DMS53 treated with DMSO at 0.1 percent for 48 hours (cell line): ENCODE measurements around the gene RELCH.
A peak's percentile ranks its signal among the peaks of the same experiment; 100 is the strongest.

Experiments
- DNase-seq: peaks from one replicate; lab custom pipeline; 2025; ENCODE audit not compliant: unreplicated experiment; lab: John Stamatoyannopoulos, UW

The RELCH gene

GRCh38 chr18:62187543-62188510 is 772 bp downstream of the RELCH start:
- DNase-seq, result peak; percentile 85

- no peak for DNase-seq
Measured at GRCh38 chr18:62189208-62189607, 2.2 kb downstream of the RELCH start.

DNA sequence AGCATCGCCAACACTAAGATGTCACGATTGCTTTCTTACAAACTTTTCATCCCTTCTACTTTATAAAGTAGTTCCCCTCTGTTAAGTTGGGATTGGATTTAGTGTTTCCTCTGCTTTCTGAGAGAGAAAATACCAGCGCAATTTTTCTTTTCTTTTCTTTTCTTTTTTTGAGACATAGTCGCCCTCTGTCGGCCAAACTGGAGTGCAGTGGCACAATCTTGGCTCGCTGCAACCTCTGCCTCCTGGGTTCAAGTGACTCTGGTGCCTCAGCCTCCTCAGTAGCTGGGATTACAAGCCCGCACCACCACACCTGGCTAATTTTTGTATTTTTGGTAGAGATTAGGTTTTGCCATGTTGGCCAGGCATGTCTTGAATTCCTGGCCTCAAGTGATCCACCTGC is 9.0 kb downstream of the RELCH start:
- no peak for DNase-seq

DNA sequence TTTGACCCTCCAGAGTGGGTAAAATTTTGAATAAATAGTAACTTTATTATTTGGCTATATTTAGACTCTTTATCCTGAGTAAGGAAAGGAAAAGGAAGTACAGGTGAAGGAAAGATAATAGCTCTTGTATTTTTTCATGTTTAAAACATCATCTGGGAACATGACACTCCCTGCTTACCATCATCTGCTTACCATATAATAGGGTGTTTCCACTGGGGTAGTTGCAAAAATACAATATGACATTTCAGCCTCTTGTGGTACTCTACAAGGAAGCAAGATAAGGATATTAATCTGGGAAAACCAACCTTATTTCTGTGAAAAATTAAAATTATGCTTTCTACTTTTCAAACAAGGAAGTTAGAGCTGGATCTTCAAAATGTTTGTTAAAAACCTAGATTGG is 9.9 kb downstream of the RELCH start:
- no peak for DNase-seq

DNA sequence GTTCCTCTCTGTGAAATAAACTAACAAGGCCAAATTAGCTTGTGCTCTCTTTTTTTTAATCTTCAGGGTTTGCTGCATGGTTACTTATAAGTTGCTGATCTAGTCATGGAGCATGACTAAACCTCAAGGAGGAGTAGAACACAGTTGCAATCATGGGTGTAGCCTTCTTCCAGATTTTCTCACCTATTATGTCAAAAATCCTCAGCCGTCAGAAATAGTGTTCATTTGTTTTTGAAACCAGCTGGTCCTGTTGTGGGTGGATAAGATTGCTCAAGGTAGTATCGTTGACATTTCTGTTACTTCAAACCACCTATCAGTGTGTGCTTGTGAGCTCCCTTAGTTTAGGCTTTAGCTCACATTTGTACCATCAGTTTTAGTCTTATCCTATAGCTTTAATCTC is 11.2 kb downstream of the RELCH start:
- no peak for DNase-seq

DNA sequence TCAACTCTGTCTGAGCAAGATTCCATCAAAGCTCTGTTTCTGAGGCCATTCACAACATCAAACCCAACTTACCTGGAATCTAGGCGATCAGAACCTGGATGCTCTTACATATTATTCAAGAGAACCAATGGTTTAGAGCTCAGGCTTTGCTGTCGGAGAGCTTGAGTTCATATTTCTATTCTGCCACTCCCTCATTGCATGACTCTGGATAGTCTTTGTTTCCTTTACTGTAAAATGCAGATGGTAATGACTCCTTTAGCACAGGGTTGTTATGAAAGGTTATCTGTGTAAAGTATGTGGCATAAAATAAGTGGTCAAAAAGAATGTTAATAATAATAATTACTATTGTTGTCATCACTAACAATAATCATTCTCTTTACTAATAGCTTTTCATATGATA is 12.6 kb downstream of the RELCH start:
- no peak for DNase-seq

GRCh38 chr18:62200121-62200914 is 13.3 kb downstream of the RELCH start:
- DNase-seq, result no peak

DNA sequence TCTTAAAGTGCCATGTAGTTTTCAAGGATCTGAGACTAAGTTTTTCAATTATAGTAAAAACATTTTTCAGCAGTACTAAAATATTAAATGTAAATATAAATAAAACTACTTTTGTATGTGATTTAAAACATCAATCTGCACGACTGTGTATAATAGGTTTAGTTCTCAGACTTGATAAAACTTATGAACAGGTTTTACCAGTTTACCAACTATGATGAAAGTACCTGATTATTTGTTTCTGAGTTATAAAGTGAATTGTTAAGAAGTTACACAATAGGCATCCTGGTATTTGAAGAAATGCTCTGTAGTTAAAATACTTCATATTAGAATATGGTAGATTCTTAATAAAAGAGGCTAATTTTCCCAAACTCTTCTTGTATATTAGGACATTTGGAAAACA is 14.8 kb downstream of the RELCH start:
- peak; percentile 40 for DNase-seq

GRCh38 chr18:62205824-62206223 is 18.8 kb downstream of the RELCH start:
- no peak for DNase-seq

DNA sequence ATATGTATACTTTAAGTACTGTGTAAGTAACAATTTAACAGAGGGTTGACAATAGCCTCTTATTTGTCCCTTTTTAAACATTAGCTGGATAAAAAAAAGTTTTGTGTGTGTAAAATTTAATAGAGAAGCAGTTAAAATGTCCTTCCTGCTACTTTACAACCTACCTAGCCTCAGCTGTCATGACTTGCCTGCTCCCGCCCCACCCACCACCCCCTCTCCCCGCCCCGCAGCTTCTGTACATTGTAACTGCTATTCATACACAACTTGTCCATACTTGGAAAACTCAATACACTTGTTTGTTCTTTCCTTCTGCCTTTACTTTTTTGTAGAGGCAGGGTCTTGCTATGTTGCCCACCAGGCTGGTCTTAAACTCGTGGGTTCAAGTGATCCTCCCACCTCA is 19.5 kb downstream of the RELCH start:
- no peak for DNase-seq

DNA sequence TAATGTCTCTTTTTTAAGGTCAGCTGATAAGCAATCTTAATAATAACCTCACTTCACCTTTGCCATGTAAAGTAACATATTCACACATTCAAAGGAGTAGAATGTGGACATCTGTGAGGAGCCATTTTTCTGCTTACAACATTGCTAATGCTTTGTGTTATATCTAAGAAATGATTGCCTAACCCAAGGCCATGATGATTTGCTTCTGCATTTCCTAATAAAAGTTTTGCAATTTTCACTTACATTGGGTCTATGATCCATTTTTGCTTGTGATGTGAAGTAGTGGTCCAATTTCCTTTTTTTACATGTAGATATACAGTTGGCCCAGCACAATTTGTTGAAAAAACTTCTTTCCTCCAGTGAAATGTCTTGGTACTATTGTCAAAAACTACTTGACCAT is 22.0 kb downstream of the RELCH start:
- no peak for DNase-seq

GRCh38 chr18:62210138-62210537 is 23.1 kb downstream of the RELCH start:
- no peak for DNase-seq

DNA sequence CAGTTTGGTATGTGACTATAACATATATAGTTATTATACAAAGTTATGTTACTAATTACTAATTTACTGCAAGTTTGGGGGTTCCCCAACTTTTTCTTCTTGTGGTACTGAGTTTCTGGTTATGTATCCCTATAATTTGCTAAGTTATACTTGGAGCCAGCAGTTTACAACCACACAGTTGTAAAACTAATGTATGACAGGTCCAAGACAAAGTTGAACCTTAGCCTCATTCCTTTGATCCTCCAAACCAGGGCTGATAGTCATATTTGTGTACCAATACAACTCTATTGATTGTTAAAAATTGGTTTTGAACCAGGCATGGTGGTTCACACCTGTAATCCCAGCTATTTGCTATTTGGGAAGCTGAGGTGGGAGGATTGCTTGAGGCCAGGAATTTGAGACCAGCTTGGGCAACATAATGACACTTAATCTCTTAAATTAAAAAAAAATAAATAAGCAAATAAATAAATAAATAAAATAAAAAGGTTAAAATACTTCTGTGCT is 24.3 kb downstream of the RELCH start:
- no peak for DNase-seq

DNA sequence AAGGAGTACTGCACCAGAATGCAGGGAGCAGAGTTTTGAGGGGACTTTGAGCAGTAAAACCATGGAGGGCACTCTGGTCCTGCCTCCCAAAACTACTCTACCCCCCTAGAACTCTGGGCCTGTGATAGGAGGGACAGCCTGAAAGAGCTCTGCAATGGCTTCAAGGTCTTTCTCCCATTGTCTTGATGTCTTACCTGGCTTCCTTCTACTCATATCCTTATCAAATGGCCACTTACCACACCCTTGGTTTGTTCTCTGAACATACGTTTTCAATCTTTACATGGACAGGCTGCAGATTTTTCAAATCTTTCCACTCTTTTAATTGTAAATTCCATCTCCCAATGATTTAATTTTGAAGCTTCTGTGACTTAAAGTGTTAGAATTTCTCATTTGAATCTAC is 27.7 kb downstream of the RELCH start:
- DNase-seq, result no peak

DNA sequence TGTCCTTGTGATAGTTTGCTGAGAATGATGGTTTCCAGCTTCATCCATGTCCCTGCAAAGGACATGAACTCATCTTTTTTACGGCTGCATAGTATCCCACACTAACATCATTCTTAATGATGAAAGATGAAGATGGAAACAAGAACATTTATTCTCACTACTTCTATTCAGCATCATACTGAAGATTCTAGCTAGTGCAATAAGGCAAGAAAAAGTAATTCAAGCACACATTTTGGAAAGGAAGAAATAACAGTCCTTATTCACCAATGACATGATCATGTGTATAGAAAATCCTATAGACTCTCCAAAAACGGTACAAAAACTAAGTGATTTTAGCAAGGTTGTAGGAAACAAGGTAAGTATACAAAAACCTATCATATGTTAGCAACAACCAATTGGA is 37.2 kb downstream of the RELCH start:
- DNase-seq, result no peak

GRCh38 chr18:62226047-62226446 is 39.0 kb downstream of the RELCH start:
- DNase-seq, result no peak

DNA sequence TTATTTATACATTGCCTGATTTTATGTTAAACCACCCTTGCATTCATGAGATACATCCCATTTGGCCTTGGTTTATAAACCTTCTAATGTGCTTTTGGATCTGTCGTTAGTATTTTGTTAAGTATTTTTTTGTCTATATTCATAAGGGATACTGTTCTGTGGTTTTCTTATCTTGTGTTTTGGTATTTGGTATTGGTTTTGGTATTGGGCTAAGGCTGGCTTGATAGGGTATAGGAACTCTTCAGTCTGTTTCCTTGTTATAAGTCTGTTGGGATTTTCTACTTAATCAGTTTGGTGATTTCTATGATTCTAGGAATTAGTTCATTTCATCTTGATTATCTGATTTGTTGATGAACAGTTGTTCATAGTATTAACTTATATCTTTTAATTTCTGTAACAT is 49.2 kb downstream of the RELCH start:
- no peak for DNase-seq

GRCh38 chr18:62239475-62239874 is 52.4 kb downstream of the RELCH start:
- no peak for DNase-seq

DNA sequence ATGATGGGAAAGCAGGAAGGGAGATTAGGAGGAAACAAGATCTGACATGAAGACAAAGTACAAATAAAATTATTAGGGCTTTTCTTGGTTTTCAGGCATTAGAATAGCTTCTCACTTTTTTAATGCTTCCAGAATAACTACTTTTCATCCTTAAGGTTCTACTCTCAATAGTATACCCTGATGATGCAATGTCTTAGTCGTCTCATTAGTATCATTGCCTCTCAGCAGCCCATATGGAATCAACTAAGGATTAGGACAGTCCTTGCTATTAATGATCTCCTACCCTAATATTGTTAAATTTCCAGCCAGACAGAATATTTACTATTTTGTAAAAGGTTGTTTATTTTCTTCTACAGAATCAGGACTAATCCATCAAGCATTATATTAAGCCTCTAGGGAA is 55.9 kb downstream of the RELCH start:
- DNase-seq, result no peak

DNA sequence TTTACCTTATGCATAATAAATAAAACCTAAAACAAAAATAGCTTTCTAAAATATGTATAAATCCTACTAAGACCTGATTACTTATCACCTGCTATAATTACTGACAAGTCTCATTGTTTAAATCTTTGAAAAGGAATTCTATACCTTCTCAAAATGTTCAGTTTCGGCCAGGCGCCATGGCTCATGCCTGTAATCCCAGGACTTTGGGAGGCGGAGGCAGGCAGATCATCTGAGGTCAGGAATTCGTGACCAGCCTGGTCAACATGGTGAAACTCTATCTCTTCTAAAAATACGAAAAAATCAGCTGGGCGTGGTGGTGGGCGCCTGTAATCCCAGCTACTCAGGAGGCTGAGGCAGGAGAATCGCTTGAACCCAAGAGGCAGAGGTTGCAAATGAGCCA is 58.1 kb downstream of the RELCH start:
- DNase-seq, result no peak

- DNase-seq, result no peak
Measured at GRCh38 chr18:62245699-62246098, 58.6 kb downstream of the RELCH start.

- DNase-seq, result no peak
Measured at GRCh38 chr18:62248313-62248712, 61.3 kb downstream of the RELCH start.
